HG02970 (cell line): ENCODE results near the gene FOXP1.

ENCODE experiments used
- ATAC-seq: cut with Tn5 transposase; IDR thresholded peaks from one replicate; pipeline ENCODE4 v1.9.1; 2021; ENCODE audit warnings: mild to moderate bottlenecking, moderate library complexity, moderate number of reproducible peaks; ENCODE audit not compliant: unreplicated experiment, low FRiP score

FOXP1 gene

DNA sequence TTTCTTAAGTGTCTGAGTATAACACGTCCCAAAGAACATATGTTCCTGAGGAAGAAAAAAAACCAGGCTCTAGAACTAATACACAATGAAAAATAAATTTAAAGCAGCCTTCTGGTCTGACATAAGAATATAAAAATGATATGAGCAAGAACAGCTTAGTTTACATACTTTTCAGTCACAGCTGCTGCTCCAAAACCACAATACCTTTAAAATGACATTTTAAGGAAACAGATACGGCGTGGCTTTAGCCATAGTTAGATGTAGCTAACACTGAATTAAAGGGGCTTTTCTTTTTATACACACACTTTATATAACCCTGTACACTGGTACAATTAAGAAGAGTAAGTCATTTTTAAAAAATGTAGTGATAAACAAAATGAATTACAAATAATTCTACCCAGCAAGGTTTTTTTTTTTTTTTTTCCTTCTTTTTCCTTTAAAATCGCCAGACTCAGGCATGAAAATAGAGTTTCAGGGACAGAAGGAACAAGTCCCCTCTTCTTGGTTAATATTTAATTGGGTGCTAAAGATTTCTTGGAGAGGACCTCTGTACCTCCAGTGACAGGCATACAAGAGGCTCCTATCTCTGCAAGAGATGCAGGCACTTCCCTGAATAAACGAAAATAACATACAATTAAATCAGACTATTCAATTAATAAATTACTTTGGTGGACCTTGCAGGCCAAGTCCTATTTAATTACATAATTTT is 265.6 kb downstream of the FOXP1 start:
- no peak for ATAC-seq

DNA sequence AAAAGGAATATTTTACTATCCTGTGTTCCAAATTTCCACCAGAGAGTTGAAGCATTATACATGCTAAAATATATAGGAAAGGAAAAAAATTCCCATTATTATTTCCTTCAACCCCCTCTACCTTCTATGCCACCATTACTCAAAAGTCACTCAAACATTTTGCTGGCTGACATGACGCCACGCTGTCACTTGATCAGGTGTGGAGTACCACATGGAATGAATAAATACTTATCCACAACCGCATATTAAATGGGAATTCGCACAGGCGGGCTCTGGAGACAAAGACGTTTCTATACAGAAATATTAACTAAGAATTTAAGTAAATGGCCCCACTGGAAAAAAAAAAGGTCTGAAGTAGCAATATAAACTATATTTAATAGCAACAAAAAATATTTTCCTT is 266.4 kb downstream of the FOXP1 start:
- no peak for ATAC-seq

DNA sequence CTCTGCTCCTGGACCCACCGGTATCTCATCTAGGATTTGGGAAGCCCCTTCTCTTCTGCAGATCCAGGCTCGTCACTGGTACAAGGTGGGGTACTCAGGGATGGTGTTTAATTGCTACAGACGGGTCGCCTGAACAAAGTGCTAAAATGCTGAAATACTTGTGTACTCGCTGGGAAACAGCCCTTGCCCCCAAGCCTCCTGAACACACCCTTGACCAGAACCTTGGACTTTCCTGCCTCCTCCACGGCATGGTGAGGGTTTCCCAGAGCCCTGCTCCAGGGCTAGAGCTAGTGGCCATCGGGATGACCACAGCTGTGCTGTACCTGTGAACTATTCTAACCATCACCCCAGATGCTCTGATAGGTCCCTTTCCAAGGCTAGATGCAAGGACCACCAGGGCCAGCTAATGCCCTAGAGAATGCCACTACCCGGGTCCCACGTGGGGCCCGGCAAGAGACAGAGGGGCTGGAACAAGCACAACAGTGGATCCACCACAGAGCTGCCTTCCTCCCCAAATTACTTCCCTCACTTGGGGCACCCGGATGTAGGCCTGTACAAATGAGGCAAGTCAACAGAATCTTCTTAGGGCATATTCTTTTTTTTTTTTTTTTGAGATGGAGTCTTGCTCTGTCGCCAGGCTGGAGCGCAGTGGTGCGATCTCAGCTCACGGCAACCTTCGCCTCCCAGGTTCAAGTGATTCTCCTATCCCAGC is 267.3 kb downstream of the FOXP1 start:
- ATAC-seq, result no peak

DNA sequence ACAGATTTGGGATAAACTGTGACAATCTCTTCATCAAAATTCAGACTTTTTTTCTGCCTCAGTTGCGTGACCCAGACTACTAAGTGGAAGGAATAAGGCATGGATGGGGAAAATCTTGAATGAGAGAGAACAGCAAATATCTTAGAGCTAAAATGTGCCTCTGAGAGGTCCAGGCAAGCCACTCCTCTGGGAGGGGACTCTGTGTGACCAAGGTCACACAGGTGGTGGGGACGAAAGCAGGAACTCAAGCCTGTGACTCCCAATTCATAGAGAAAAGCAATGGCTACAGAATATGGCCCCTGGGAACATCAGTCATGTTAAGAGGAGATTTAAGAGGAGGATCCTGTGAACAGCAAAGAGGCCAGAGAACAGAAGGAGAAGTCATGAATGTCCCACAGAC is 268.1 kb downstream of the FOXP1 start:
- ATAC-seq, result no peak

DNA sequence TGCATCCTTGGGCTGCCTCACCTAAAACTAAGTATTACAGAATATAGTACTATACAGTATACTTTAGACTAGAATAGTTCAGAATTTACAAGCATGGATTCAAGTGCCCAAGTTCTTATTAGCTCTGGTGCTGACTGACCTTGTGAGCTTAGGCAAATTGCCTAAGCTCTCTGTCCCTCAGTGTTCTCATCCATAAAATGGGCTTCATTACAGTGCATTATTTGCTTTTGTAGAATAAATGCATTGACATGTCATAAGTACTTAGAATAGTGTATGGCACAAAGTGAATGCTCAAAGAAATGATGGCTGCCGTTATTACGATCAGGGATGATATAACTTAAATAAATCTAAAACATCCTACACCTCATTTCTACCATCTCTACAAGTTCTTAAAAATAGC is 269.7 kb downstream of the FOXP1 start:
- ATAC-seq, result no peak

DNA sequence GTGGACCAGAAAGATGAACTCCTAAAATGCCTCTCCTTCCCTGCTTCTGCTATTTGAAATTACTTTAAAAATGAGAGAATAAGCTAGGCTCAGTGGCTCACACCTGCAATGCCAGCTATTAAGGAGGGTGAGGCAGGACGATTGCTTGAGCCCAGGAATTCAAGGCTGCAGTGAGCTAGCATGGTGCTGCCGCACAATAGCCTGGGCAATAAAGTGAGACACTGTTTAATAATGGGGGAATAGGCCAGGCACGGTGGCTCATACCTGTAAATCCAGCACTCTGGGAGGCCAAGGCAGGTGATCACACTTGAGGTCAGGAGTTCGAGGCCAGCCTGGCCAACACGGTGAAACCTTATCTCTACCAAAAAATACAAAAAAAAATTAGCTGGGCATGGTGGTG is 271.1 kb downstream of the FOXP1 start:
- ATAC-seq, result no peak

DNA sequence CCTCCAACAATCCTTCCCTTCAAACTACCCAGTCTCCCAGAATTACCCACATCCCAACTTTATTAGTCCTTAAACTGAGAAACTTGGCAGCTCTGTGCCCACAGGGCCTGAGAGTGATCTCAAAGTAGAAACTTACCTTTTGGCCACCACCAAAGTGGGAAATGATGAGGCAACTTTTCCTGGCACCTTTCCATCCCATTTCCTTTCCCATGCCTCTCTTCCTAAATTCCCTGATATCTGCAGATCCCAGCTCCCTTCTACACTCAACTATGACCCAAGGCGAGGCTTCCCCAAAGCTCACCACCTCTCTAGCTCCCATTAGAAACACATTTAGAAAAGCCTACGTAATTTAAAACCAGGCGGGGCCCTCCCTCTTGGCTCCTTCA is 271.9 kb downstream of the FOXP1 start:
- ATAC-seq, result no peak

DNA sequence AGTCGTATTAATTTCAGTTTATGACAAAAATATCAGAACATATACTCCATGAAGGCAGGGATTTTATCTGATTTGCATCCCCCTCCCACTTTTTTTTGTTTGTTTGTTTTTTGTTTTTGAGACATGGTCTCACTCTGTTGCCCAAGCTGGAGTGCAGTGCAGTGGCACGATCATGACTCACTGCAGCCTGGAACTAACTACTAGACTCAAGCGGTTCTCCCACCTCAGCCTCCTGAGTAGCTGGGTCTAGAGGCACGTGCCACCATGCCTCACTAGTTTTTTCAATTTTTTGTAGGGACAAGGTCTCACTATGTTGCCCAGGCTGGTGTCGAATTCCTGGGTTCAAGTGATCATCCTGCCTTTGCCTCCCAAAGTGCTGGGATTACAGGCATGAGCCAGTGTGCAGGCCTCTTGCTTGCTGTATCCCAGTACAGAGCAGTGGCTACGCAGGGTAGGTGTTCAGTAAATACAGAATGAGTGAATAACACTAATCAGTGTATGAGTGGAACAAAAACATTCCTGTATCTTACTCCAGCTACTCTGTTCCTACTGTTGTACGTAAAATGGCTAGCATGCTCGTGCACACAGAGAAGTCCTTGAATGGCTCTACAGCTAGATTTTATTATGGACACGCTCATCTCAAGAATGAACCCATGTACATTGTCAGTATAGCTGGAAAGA is 272.4 kb downstream of the FOXP1 start:
- ATAC-seq, result no peak

DNA sequence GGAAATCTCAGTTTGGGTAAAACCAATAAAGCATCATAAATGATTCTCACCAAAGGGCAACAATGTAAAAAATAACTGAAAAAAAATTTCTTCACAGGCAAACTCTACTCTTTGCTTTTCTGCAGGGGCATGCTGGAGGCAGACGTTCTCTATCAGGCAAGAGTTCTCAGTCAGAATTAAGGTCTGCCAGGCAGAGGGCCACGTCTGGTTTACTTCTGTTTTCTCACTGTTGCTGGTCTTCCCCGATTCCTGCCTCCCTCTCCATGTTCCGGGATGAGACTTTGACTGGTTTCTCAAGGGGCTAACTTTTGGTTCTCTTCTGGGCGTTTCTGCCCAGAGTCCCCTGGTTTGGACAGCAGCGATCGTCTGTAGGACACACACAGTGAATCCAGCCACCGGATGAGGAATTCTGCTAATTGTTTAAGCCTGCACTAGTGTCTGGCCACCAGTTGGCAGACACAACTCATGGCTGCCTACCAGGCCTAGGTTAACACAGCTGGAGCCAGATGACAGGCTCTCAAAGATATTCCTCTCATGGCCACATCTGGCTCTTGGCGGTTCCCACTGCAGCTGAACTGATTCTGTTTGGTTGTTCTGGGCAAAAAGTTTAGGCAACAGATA is 273.1 kb downstream of the FOXP1 start:
- no peak for ATAC-seq

DNA sequence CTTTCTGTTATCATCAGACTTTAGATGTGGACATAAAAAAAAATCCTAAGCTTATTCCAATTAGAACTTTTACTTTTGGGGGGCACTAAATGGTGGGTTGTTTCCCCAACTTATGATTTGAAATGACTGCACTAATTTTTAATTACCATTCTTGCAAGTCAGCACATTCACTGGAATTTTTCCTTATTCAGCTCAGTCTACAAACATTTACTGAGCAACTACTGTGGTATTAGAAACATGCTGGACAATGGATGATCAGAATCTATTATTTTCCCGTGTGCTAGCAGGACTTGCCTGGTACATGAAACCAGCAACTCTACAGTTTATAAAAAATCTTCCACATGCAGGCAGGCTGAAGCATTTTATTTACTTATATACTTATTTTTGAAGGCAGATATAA is 273.6 kb downstream of the FOXP1 start:
- ATAC-seq, result no peak

DNA sequence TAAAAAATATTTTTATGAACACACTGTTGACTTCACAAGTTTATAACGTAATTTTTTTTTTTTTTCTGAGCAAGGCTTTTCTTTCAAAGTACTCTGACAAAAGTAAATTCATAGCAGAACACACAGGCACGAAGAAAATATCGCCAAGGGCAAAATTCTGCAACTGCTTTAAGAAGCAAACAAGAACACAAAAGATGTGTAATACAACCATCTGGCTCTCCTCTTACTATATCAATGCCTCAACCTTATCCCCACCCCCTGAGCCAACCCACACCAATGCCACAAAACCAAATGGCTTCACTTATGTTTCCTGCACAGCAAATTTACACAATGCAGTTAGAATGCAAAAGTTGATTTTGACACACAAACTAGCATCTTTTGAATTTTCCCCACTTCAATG is 274.2 kb downstream of the FOXP1 start:
- ATAC-seq, result no peak

DNA sequence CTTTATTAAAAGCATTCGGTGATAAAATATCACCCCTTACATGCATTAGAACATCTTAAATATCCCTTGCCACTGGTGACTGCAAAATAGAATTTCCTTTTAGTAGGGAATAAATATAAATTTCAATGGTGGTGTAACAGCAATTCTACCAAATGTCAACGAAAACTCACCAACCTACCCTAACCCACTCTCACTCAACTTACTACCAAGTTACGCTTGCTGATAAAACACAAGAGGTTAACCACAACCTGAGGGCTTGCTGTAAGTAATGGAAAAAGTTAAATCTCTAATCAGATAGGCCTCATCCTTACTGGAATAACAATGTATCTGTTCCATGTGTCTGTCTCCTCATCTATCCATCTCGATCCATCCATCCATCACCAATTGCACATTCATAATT is 274.7 kb downstream of the FOXP1 start:
- ATAC-seq, result no peak

DNA sequence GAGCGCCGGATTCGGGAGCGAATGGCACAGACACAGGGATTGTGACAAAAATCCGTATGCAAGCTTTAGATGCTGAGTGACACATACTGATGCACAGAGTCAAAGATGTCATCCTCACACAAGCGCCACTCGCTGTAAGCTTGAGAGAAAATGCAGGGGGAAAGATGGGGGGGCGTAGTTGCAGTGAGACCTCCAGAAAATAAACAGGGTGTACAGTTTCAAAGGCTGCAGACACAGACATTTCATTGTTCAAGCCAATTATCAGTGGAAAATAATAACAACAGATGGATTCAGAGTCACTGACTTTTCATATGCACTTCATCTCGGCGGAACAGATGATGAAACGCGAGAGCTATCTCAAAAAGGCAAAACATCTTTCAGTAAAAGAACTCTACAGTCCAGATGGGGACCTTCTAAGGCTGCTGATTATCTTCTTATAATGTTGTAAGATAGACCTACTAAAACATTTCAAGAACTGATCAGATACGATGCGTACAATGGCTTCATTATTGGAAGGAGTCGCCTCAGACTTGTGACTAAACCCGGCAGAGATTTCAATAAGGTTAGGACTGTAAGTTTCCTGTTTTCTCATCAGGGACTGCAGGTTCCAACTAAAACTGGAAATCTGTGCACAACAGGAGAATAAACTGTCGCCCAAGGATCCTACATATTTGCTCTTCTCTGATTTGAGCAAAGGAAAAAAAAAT is 275.4 kb downstream of the FOXP1 start:
- no peak for ATAC-seq

DNA sequence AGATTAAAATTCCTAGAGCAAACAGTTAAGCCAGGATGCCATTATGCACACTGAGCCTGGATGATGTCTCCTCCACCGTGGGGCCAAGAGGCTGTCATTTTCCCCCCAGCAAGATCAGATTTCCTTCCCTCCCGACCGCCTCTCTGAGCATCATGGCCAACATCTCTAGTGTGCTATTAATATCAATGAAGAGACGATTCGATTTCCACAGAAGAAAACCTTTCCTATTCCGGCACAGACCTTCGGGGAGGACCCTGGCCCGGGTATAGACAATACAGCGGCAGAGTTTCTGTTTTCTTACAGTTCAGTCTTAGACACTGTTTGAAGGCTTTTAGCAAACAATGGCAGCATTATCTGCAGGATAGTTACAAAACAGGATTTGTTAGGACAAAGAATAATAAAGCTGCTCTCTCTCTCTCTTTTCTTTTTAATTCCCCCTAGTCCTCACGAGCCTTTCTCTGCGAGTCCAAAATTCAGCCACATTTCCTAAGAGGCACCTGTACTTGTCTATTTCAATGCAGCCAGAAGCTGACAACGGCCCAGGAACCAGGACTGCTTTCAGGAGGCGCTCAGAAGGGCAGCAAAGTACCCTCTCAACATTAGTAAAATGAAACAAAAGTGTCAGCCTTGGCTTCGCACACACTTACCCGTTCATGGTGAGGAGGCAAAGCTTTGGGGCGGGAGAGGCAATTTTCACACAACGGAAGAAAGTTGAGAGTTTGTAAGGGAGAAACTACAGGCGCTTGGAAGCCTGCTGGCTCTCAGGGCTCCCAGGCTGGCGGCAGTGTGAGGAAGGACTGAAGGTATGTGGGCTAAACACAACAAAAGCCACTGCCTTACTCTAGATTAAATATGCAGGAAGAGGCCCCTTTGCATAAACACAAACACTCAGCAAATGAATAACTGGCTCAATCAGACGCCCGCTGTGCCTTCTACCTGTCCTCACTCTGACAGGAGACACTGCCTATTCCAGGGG is 278.0 kb downstream of the FOXP1 start:
- no peak for ATAC-seq

DNA sequence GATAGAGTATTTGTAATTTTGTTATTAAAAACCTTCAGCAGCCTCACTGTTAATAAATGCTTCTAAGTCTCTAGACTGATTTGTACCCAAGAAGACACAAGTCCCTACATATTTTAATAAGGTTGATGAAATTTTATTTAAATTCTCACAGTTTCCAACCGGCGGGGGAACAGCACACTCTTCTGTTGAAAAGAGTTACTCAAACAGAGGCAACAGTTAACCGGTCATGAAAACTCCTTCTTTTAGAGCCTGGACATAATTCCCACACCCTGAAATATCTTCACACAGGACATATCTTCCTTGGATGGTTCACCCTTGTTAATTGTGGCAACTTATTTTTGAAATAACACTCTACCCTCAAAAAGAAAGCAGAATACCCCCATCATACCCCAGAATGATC is 278.8 kb downstream of the FOXP1 start:
- ATAC-seq, result no peak

DNA sequence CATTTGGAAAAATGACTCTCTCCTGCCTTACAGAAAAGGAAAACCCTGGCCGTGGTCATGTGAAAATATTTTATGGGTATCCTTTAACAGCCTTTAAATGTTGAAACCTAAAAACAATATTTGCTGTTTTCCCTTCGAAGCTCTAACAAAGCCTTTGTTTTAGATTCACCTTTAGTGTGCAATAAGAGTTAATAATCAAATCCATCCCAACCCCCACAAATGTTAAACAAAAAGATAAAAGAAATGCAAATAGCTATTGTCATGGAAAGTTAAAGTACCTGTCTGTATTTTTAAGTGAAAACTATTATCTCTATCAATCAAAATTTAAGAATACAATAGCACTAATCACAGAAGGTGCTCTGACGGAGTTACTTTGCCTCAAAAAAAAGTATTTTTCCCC is 279.3 kb downstream of the FOXP1 start:
- no peak for ATAC-seq

DNA sequence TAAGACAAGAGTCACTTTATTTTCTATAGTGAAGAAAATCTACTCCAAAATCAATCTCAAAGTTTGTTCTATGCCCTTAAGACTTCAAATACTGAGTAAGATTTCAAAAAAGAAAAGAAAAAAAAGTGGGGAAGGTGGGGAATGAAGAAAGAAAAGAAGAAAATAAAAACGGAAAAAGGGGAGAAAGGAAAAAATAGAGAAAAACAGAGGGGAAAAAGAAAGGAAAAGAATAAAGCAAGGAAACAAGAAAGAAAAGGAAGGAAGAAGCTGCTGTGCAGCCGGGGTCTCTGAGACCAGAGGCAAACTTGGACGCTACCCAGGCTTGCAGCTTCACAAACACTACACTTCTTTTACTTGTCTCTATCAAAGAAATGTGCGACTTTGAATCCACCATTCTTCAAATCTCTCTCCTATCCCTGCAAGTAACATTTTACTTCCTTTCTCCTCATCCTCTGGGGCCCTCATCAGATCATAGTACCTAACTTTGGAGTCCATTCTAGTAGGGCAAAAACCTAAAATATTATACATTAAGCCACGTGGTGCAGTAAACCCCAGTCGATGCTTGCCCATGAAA is 279.8 kb downstream of the FOXP1 start:
- no peak for ATAC-seq

DNA sequence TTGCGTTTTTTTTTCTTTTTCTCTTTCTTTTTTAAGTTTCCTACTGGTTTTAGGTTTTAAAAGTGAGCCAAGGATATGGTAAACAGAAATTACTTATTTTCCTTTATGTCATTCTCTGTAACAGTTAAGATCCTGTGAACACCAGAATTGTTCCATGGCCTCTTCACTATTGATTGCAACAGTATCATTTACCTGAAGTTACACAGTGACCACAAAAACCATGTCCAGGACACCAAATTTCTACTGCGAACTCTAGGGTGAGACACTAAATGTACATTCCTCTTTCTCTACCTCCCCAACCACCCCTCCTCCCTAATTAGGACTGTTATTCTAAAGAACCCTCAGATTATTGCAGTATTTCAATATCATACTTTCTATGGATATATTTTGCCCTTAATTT is 280.9 kb downstream of the FOXP1 start:
- no peak for ATAC-seq

DNA sequence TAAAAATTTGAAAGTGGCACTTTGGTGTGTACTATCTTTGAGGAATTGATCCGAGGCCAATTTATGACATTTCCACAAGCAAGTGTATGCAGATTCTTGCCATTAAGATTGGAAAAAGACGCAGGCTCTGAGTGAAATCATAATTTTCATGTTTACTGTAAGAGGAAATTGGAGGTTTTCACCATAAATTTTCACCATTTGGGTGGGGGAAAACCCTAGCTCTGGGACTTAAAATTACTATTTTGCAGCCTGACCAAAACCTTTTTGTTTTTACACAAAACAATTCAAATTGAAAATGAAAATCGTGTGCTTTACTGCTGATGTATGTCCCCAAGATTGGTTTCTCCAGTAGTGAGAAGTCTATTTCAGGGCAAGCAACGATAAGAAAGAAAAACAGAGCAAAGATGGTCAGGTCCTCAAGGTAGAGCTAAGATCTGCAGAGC is 282.6 kb downstream of the FOXP1 start:
- ATAC-seq, result no peak
